Liver (tissue), 9 donors: ENCODE measurements around the gene PNMA8C. TPM values are rescaled to one million over a fixed set of nuclear protein-coding genes. Genes with fewer than 3 reads are reported as not detected.
A peak's percentile ranks its signal among the peaks of the same experiment; 100 is the strongest.

Experiments
- DNase-seq: peaks from one replicate; pipeline ENCODE4 v3.0.0-alpha.2; 2017; ENCODE audit warnings: low spot score
- H3K27ac ChIP-seq, 2 donors: one replicate each; pipeline ENCODE4 v1.7.0; 2013; ENCODE audit warnings: inconsistent platforms in 2 of 2, low read length in 2 of 2, control low read depth in 1 of 2, low read depth in 1 of 2, mild to moderate bottlenecking in 1 of 2
- H3K27me3 ChIP-seq, 4 donors: one replicate each; pipeline versions ENCODE4 v1.6.1 to v1.7.0; 2013; ENCODE audit warnings: low read length in 3 of 4, inconsistent platforms in 1 of 4, mild to moderate bottlenecking in 1 of 4, moderate library complexity in 1 of 4; ENCODE audit not compliant: control insufficient read depth in 4 of 4, insufficient read depth in 4 of 4
- H3K36me3 ChIP-seq, 4 donors: one replicate each; pipeline versions ENCODE4 v1.6.1 to v1.7.0; 2013; ENCODE audit warnings: low read length in 3 of 4, mild to moderate bottlenecking in 3 of 4, low read depth in 1 of 4, moderate library complexity in 1 of 4; ENCODE audit not compliant: control insufficient read depth in 4 of 4, insufficient read depth in 3 of 4
- H3K4me1 ChIP-seq, 4 donors: one replicate each; pipeline versions ENCODE4 v1.6.1 to v1.7.0; 2013; ENCODE audit warnings: low read length in 3 of 4, mild to moderate bottlenecking in 3 of 4, moderate library complexity in 1 of 4; ENCODE audit not compliant: control insufficient read depth in 4 of 4, insufficient read depth in 4 of 4
- H3K4me3 ChIP-seq, 3 donors: one replicate each; pipeline versions ENCODE4 v1.6.1 to v1.7.0; 2013; ENCODE audit warnings: low read length in 3 of 3, control low read depth in 1 of 3, low read depth in 1 of 3, mild to moderate bottlenecking in 1 of 3
- H3K9ac ChIP-seq, 2 donors: one replicate each; pipeline ENCODE4 v1.7.0; 2013; ENCODE audit warnings: low read length in 2 of 2, mild to moderate bottlenecking in 2 of 2, moderate library complexity in 2 of 2, control low read depth in 1 of 2, low read depth in 1 of 2
- H3K9me3 ChIP-seq, 4 donors: one replicate each; pipeline versions ENCODE4 v1.6.1 to v1.7.0; 2013; ENCODE audit warnings: low read length in 3 of 4; ENCODE audit not compliant: control insufficient read depth in 4 of 4
- ATF3 ChIP-seq: IDR thresholded peaks from 2 replicates; pipeline ENCODE4 v1.6.1; 2016; ENCODE audit warnings: antibody characterized with exemption
- EGR1 ChIP-seq, 2 donors: IDR thresholded peaks; 2 replicates each; pipeline ENCODE4 v1.6.1; 2016 to 2018; ENCODE audit warnings: antibody characterized with exemption in 2 of 2, low read depth in 2 of 2
- FOXA2 ChIP-seq: IDR thresholded peaks from 2 replicates; pipeline ENCODE4 v1.6.1; 2016; ENCODE audit warnings: antibody characterized with exemption
- GABPA ChIP-seq, 2 donors: IDR thresholded peaks in 1 of 2; conservative IDR thresholded peaks in 1 of 2; 2 replicates each; pipeline ENCODE4 v1.6.1; 2016; ENCODE audit warnings: antibody characterized with exemption in 2 of 2, mild to moderate bottlenecking in 1 of 2, moderate library complexity in 1 of 2
- HNF4A ChIP-seq, 2 donors: conservative IDR thresholded peaks; 2 replicates each; pipeline ENCODE4 v1.6.1; 2016; ENCODE audit warnings: antibody characterized with exemption in 2 of 2, mild to moderate bottlenecking in 2 of 2
- HNF4G ChIP-seq: IDR thresholded peaks from 2 replicates; pipeline ENCODE4 v1.6.1; 2016; ENCODE audit warnings: antibody characterized with exemption
- JUND ChIP-seq, 2 donors: IDR thresholded peaks; 2 replicates each; pipeline ENCODE4 v1.6.1; 2016; ENCODE audit warnings: antibody characterized with exemption in 2 of 2
- MAX ChIP-seq: IDR thresholded peaks from 2 replicates; pipeline ENCODE4 v1.6.1; 2016; ENCODE audit warnings: antibody characterized with exemption
- NR2F2 ChIP-seq: IDR thresholded peaks from 2 replicates; pipeline ENCODE4 v1.6.1; 2016; ENCODE audit warnings: antibody characterized with exemption
- RAD21 ChIP-seq, 2 donors: IDR thresholded peaks; 2 replicates each; pipeline ENCODE4 v1.6.1; 2016; ENCODE audit warnings: antibody characterized with exemption in 2 of 2, mild to moderate bottlenecking in 2 of 2
- REST ChIP-seq: IDR thresholded peaks from 2 replicates; pipeline ENCODE4 v1.6.1; 2016; ENCODE audit warnings: antibody characterized with exemption, mild to moderate bottlenecking
- RXRA ChIP-seq, 2 donors: IDR thresholded peaks; 2 replicates each; pipeline ENCODE4 v1.6.1; 2017 to 2018; ENCODE audit warnings: antibody characterized with exemption in 2 of 2, mild to moderate bottlenecking in 1 of 2
- SP1 ChIP-seq: IDR thresholded peaks from 2 replicates; pipeline ENCODE4 v1.6.1; 2018; ENCODE audit warnings: antibody characterized with exemption, mild to moderate bottlenecking
- TAF1 ChIP-seq: conservative IDR thresholded peaks from 2 replicates; pipeline ENCODE4 v1.6.1; 2016; ENCODE audit warnings: antibody characterized with exemption, mild to moderate bottlenecking
- YY1 ChIP-seq: IDR thresholded peaks from 2 replicates; pipeline ENCODE4 v1.6.1; 2016; ENCODE audit warnings: antibody characterized with exemption, mild to moderate bottlenecking
- WGBS: extraction: QIAGEN DNeasy Blood & Tissue Kit; methylation state at CpG from one replicate; pipeline ENCODE4 v1.1.7; 2013; 5-methylcytosine and 5-hydroxymethylcytosine counted together
- polyA plus RNA-seq, 2 donors: library from polyadenylated mRNA; stranded (reverse) in 1 of 2; unstranded in 1 of 2; fragments of 200-250 nt in 1 of 2; fragments of >200 nt in 1 of 2; fragmentation: Nextera tagmentation in 1 of 2; extraction: Ambion mirVana in 1 of 2; gene quantifications; one replicate each; pipeline versions ENCODE4 v1.2.1 to v1.2.3, GENCODE V29; 2013 to 2015
- total RNA-seq, 2 donors: library from RNA; depleted of rRNA; stranded (reverse); fragments of >200 nt; gene quantifications; one replicate each; pipeline ENCODE4 v1.2.3, GENCODE V29; 2014
- TF ChIP-seq, protein P1 (sequence below): fragments of 150-350 bp; IDR thresholded peaks from 2 replicates; pipeline ENCODE4 v1.5.1; 2017; ENCODE audit warnings: improper control_type of control experiment, low read depth, low read length; ENCODE audit not compliant: missing input control
- donor health status: healthy.
- donor health status: healthy.
- donor health status: healthy.
- donor health status: healthy.
- donor health status: healthy.

The PNMA8C gene
- total and polyA plus RNA-seq, 4 donors = under 0.01 TPM; not detected in 3

DNA sequence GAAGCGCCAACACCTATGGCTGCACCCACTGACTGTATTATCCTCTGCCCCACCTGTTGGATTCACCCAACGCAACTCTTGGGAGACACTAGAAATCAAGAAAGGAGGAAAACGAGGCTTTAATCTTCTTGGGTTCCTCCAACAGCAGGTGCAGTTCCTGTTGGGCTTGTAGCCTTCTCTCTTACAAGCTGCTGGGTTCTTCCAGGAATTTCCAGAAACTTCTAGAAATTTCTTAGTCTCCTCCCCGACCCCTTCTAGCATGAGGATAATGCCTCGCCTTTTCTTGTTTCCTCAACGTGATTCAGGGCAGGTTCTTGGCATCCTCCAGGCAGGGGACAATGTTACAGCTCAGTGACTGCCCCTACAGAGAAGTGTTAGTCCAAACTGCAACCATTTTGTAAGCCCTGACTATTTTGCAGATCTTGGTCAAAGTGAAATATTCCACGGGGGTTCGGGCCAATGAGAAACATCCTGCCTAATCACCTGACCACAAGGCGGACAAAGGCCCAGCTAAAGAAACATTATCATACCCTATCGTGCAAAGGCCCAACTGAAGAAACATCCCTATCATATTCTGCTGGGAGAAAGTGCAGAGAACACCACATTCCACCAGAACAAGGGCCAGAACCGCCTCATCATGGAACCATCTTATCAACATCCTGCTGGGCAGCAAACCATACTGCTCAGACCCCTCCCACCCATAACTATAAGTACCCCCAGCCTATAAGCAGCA lies 43.2 kb upstream of the PNMA8C start (continued):
- no peak for TF ChIP-seq REST
- TF ChIP-seq GABPA (IDR thresholded peaks at IDR 0.05 in 1 of 2, conservative IDR thresholded peaks at IDR 0.05 in 1 of 2) = no peak
- no peak for TF ChIP-seq HNF4G
- TF ChIP-seq NR2F2 = no peak

- Histone ChIP-seq H3K9ac (no peak within 1 kb of the TSS), H3K27me3 (peaks cover 0 to 4% (median 2%) of the 10 kb centered on the region in 4 donors), H3K4me1 (peaks cover 0 to 12% (median 7%) of the 10 kb centered on the region in 4 donors), H3K36me3 (no peaks in the 10 kb centered on the region), H3K4me3 (peak within 1 kb of the TSS in 1 of 3 donors; percentile 33), H3K27ac (peak within 1 kb of the TSS in 1 of 2 donors; percentile 34), H3K9me3 (no peaks in the 10 kb centered on the region)
- no peak for TF ChIP-seq ATF3
- no peak for TF ChIP-seq HNF4G
- TF ChIP-seq YY1 = no peak
- no peak for TF ChIP-seq TAF1
- no peak for TF ChIP-seq SP1
- no peak for TF ChIP-seq RXRA (IDR thresholded peaks at IDR 0.05)
- no peak for TF ChIP-seq MAX
- DNase-seq = peak; percentile 53
- 4% methylated on average over 57 of the region's 57 CpGs for WGBS
These were observed 42.5 kb upstream of the PNMA8C start, which contains the start of gene PNMA8A for GRCh38 chr19:46471116-46471733. Gene PNMA8A, minus strand, starts transcription at chr19:46471563. Its CDS starts 528 bp downstream, at chr19:46471035.

GRCh38 chr19:46470376-46470775 lies 41.6 kb upstream of the PNMA8C start:
- H3K27ac ChIP-seq = no peak overlapping the region
- no peak for DNase-seq
- no peak overlapping the region for H3K9ac ChIP-seq
- H3K36me3 ChIP-seq = no peaks in the 10 kb centered on the region
- TF ChIP-seq REST (no peak), HNF4A (conservative IDR thresholded peaks at IDR 0.05) (no peak), GABPA (IDR thresholded peaks at IDR 0.05 in 1 of 2, conservative IDR thresholded peaks at IDR 0.05 in 1 of 2) (no peak), ATF3 (no peak), FOXA2 (no peak), RAD21 (IDR thresholded peaks at IDR 0.05) (no peak), JUND (IDR thresholded peaks at IDR 0.05) (no peak), YY1 (no peak), RXRA (IDR thresholded peaks at IDR 0.05) (no peak), TAF1 (no peak), EGR1 (IDR thresholded peaks at IDR 0.05; ENCODE audit: low read depth in 2 of 2) (no peak), SP1 (no peak), NR2F2 (no peak), MAX (no peak), HNF4G (no peak)
- TF ChIP-seq, protein P1, sequence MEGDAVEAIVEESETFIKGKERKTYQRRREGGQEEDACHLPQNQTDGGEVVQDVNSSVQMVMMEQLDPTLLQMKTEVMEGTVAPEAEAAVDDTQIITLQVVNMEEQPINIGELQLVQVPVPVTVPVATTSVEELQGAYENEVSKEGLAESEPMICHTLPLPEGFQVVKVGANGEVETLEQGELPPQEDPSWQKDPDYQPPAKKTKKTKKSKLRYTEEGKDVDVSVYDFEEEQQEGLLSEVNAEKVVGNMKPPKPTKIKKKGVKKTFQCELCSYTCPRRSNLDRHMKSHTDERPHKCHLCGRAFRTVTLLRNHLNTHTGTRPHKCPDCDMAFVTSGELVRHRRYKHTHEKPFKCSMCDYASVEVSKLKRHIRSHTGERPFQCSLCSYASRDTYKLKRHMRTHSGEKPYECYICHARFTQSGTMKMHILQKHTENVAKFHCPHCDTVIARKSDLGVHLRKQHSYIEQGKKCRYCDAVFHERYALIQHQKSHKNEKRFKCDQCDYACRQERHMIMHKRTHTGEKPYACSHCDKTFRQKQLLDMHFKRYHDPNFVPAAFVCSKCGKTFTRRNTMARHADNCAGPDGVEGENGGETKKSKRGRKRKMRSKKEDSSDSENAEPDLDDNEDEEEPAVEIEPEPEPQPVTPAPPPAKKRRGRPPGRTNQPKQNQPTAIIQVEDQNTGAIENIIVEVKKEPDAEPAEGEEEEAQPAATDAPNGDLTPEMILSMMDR = no peak
- H3K4me3 ChIP-seq = no peak overlapping the region
- peaks cover 0 to 4% (median 2%) of the 10 kb centered on the region in 4 donors for H3K27me3 ChIP-seq
- 87% methylated on average over 10 of the region's 10 CpGs for WGBS
- H3K9me3 ChIP-seq = no peaks in the 10 kb centered on the region
- peaks cover 0 to 12% (median 7%) of the 10 kb centered on the region in 4 donors for H3K4me1 ChIP-seq
